GM19463 (cell line): ENCODE measurements around the gene LATS1.
"Not testable (repeated sequence)": the region's sequence is repeated elsewhere in the genome, so short reads cannot be mapped to it uniquely, and the experiment has no call there.

Source experiments
- ATAC-seq: cut with Tn5 transposase; IDR thresholded peaks from one replicate; pipeline ENCODE4 v1.9.1; 2021; ENCODE audit warnings: mild to moderate bottlenecking, moderate library complexity; ENCODE audit not compliant: unreplicated experiment

The LATS1 gene

DNA sequence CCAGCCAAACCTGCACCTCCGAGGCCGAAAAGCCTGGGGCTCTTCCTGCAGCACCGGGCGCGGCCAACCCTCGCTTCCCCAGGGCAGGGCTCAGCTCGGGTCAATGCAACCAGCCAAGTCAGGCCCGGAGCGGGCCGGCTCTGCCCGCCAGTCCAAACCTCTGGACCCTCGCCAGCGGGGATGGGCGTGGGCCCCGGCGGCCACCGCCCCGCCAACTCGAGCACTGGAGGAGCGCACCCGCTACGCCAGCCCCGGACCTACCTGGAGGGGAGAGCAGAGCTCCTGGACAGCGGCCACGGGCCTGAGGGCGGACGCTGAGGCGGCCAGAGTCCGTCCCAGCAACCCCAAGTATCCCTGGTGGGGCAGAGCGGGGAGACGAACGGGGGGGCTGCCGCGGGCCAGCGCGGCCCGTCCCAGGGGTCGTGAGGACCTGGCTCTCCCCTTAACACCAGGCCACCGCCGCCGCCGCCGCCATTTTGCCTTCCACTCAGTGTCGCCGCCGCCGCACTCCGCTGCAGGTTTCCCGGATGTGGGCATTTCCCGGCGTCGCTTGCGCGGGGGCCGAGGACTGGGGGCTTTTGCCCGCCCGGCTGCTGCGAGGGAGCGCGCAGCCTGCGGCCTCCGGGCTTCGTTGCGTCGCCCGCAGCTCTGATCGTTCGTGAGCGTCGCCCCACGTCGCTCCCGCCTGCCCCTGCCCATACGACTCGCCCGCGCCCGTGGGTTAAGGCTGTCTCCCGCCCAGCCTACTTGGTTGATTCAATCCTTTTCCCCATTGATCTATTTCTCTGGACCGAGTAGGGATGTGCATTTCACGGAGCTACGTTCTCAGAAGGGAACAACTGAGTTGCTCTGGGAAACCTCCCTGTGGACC is at the start of gene LATS1:
Gene LATS1, minus strand, starts transcription at position 514 of the 871 bp plus-strand sequence. CDS start 15,975 bp downstream, outside the sequence.
- ATAC-seq, result peak; percentile 91

DNA sequence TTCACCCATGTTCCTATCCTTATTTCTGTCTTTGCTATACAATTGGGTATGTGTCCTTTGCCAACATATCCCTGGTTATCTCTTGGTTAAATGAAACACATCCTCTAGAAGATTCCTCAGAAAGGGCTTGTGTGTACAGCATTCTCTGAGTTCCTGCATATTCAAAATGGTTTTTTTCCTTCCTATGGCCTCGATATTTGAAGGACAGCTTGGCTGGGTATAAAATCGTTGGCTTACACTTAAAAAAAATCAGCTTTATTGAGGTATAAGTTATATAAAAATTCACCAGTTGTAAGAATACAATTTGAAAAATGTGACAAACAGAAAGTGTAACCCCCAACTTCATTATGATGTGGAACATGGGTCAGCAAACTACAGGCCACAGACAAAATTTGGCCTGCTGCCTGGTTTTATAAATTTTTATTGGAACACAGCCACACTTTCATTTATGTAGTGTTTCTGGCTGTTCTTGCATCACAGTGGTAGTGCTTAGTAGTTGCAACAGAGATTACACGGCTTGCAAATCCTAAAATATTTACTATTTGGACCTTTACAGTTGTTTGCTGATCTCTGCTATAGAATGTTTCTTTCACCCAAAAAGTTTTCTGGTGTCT is 48.4 kb upstream of the LATS1 start:
- no peak for ATAC-seq

DNA sequence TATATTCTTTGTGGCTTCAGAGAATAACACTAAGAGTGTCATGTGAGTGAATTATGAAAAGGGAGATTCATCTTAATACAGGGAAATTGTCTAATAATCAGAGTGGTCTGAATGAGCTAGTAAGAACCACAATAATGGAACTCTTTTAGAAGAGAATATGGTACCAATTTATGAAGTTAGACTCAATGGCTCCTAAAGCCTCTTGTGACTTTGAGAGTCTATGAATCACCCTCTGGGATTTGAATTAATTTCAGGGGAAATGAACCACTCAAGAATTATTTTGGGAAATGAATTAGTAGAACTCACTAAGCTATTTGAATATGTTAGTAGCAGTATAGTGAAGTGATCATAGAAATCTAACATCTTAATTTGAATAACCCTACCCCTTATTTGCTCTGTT is 46.0 kb upstream of the LATS1 start:
- no peak for ATAC-seq

DNA sequence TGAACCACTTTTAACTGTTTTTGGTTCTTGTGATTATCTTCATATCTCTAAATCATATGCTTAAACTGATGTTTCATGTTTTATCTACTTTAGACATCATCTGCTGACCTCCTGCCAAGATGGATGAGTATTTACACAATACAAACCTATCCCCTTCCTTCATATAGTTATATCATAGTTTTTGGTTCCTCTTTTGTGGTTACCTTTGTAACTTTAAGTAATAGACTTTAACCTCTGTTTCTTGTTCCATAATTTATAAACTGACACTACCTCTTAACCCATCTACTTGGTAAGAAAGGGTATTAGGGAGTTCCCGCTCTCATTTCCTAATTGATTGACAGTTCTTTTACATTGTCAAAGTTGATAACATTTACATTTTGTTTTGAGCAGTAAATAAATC is 43.5 kb upstream of the LATS1 start:
- ATAC-seq, result peak; percentile 97

DNA sequence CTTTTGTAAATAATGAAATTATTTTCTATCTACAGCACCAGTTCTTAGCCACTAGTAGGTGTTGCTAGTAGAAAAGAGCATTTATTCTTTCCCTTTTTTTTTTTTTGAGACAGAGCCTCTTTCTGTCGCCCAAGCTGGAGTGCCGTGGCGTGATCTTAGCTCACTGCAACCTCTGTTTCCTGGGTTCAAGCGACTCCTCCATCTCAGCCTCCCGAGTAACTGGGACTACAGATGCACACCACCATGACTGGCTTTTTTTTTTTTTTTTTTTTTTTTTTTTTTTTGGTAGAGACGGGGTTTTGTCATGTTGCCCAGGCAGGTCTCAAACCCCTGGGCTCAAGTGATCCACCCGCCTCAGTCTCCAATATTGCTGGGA is 38.3 kb upstream of the LATS1 start:
- no peak for ATAC-seq

DNA sequence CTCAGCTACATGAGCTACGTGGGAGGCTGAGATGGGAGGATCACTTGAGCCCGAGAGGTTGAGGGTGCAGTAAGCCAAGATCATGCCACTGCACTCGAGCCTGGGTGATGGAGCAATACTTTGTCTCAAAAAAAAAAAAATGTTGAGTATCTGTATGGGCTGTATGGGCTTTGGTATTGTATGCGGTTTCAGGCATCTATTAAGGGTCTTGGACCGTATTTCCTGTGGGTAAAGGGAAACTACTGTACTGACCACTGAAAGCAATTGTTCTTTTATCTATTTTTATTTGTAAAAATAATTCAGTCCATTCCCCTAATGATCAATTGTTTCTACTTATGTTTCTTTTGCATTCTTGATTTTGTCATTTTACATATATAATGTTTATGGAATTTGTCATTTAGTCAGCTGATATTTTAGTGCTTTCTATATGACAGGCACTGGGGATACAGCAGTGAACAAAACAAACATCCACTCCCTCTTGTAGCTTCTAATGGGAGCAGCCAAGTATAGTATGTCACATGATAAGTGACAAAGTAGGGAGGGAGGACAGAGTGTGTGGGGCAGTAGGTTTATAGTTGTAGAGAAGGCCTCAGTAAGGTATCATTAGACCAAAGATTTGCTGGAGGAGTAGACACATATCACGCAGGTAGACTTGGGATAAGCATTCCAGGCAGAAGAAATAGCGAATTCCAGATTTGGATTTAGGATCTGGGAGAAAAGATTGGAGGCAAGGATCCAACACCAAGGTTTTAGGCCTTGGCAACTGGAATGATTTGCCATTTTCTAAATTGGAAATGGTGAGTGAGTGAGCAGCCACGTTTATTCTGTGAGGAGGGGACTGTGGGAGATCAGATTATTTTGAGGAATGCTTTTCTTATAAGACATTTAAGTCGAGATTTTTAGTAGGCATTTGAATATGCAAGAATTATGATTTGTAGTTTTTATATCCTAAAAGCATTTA is 37.7 kb upstream of the LATS1 start:
- peak; percentile 84 for ATAC-seq

DNA sequence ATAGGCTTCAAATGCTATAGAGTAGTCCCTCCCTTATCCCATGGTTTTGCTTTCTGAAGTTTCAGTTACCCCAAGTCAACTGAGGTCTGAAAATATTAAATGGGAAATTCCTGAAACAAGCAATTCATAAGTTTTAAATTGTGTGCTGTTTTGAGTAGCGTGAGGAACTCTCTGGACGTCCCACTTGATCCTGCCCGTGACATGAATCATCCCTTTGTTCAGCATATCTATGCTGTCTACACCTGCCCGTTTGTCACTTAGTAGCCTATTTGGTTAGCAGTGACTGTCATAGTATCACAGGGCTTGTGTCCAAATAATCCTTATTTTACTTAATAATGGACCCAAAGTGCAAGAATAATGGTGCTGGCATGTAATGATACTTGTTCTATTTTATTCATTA is 36.6 kb upstream of the LATS1 start:
- ATAC-seq, result no peak

DNA sequence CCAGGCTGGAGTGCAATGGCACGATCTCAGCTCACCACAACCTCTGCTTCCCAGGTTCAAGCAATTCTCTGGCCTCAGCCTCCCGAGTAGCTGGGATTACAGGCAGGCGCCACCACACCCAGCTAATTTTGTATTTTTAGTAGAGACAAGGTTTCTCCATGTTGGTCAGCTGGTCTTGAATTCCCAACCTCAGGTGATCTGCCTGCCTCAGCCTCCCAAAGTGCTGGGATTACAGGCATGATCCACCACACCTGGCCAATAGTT is 35.4 kb upstream of the LATS1 start:
- ATAC-seq, result not testable (repeated sequence)

DNA sequence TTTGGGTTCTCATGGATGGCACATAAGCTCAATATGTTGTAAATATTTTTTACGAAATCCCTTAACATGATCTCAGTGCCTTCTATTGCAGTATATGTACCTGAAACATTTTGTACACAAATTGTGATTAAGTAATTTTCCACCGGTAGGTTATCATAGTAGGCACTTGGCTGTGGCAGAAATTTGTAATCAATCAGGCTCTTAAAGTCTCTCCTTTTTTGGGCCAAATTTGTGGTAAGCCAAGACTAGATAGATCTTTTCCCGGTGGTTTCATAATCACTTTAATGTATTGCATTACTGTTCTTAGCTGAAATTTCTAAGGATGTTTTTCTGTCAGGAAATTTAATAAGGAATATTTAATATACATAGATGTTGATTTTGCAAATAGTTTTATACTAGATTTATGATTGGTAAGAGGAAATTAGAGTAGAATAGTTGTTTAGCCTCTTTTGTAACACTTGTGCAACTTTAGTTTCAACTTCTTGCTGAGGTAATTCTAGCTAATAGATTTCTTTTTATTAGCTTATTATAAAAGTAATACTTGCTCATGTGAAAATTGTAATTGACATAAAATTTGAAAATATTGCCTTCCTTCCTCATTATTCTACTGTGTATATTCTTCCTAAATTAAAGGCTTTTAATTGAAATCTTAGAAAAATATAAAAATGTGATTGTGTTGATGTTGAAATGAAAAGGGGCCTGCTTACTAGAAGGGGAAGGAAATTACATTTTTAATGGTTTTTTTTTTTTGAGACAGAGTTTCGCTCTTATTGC is 34.9 kb upstream of the LATS1 start:
- ATAC-seq, result no peak

DNA sequence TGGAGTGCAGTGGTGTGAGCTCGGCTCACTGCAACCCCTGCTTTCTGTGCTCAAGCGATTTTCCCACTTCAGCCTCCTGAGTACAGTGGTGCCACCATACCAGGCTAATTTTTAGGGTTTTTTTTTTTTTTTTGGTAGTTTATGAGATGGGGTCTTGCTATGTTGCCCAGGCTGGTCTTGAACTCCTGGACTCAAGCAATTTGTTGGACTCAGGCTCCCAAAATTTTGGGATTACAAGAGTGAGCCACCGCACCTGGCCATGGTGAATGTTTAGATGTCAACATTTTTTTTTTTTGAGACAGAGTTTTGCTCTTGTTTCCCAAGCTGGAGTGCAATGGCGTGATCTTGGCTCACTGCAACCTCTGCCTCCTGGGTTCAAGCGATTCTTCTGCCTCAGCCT is 34.0 kb upstream of the LATS1 start:
- not testable (repeated sequence) for ATAC-seq

DNA sequence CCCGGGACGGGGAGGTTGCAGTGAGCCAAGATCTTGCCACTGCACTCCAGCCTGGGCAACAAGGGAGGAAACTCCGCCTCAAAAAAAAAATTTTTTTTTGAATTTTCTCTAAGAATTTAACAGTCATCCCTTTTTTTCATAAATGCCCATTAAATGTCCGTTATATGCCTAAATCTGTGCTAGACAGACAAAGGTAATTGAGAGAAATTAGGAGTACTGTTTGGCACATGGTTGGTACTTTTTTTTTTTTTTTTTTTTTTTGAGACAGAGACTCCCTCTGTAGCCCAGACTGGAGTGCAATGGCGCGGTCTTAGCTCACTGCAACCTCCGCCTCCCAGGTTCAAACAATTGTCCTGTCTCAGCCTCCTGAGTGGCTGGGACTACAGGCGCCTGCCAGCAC is 33.3 kb upstream of the LATS1 start:
- no peak for ATAC-seq

DNA sequence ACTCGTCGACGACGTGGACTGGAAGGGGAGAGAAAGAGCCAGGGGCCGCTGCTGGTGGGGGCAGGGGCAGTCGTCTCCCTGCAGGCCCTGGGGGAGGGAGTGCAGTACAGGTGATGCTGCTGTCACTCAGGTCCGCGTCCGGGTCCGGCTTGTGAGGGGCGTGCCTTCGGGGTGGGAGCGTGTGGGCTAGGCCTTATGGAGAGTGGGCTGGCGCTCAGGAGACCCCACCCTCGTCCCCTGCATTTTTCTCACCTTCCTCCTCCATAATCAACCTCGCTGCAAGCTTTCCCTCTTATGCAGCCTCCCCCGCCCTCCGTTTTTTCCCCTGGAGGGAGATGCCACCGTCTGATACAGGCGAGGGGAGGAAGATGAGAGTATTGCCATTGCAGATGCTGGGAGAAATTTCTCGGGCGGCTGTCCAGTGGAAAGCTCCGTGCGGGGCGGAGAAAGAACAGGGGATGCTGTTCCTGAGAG is 32.3 kb upstream of the LATS1 start:
- ATAC-seq, result peak; percentile 38

DNA sequence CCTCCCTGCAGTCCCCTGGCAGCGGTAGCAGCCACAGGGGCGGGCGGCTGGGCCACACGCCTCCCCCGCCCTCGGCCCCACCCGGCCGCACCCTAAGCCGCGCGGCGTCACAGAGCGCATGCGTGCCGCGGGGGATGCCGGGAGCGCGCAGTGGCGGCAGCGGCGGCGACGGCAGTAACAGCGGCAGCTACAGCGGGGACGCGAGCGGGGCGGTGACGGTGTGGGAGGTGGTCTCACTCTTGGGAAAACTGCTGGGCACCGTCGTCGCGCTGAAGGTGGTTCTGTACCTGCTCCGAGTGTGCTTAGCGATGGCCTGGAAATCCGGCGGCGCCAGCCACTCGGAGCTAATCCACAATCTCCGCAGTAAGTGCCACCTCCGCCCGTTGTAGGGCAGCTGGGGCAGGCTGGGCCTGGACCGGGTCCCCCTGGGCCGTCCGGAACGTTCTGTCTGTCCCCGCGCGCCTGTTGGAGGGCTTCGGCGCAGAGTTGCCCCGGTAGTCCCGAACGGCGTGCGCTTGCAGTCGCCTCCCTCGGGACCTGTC is 31.8 kb upstream of the LATS1 start, which contains the start of gene PCMT1:
Gene PCMT1, plus strand, starts transcription at position 148 of the 542 bp plus-strand sequence. Its CDS starts 161 bp downstream, at position 309.
- ATAC-seq, result peak; percentile 87

DNA sequence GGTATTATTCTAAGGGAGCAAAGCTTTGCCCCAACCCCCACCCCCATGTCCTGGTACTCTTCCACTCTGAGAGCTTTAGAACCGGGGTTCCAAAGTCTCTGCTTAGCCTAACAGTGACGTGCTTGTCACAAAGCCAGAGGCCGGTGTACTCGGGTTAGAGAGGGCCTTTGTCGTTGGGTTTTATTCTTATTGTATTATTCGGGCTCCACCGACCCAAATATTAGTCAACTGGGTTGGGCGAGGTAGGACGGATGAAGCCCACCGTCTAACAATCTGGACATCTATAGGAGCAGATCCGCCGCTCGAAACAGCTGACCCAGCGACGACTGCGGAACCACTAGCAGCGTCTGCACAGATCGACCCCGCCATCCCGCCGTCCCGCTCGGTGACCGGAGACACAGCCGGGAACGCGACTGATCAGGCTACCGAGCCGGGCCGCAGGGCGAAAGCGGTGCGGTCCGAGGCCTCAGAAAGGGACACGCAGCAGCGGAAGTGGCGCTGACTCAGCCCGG is 31.2 kb upstream of the LATS1 start:
- not testable (repeated sequence) for ATAC-seq

DNA sequence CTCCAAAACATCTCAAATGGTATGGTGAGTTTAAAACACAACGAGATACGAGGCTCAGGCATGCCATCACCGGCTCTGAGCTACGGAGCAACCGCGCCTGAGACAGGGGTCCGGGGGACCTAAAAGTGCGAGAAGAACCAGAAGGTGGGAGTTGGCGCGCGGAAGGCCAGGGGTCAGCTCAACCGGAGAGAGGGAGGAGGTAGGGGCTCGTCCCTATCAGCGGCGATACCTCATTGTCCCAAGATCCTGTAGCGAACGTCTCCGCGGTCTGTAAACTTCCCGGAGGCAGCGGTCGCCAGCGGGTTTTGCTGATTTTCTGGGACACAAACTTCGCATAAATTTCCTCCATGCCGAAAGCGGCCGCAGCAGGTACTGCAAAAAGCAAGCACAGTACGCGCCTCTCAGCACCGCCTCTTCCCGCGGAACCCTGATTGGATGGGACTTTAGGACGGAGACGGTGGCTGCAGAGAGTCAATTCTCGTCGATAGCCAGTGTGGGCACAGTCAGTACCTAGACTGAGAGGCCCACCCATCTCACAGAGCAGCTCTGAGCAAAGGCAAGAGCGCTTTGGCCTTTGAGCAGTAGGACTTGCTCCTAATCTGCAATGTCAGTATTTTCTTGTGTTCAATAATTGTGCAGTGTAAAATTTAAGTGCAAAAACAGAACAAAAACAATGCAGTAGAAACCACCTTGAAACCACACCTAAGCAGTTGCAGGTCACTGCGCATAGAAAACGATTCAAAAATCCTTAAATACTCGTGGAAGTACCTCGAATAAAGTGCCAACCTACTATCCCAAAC is 28.4 kb upstream of the LATS1 start, which contains the start of gene NUP43:
Gene NUP43, minus strand, starts transcription at position 383 of the 800 bp plus-strand sequence. Its CDS starts 34 bp downstream, at position 349.
- ATAC-seq, result peak; percentile 48

DNA sequence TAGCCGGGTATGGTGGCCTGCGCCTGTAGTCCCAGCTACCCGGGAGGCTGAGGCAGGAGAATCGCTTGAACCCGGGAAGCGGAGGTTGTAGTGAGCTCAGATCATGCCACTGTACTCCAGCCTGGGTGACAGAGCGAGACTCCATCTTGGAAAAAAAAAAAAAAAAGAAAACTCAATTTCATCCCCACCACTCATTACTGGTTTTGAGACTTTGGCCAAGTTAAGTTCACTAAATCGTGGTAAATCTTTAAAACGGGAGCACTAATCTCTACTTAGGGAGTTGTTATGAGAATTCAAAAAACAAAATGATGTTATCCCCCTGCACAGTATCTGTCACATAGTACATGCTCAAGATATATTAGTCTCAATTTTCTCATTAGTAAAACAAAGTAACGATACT is 27.4 kb upstream of the LATS1 start:
- not testable (repeated sequence) for ATAC-seq

DNA sequence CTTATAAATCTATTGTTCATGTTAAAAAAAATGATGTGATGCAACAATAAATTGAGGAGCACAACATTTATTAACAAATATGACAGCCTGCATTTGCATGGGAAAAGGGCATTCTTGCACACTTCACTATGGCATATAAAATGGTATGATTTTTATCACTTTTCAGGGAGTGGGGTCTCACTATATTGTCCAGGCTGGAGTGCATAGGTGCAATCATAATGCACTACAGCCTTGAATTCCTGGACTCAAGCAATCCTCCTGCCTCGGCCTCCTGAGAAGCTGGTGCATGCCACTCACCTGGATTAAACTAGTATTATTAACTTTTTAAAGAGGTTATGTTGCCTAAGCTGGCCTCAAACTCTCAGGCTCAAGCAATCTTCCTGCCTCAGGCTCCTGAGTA is 17.0 kb upstream of the LATS1 start:
- ATAC-seq, result no peak

DNA sequence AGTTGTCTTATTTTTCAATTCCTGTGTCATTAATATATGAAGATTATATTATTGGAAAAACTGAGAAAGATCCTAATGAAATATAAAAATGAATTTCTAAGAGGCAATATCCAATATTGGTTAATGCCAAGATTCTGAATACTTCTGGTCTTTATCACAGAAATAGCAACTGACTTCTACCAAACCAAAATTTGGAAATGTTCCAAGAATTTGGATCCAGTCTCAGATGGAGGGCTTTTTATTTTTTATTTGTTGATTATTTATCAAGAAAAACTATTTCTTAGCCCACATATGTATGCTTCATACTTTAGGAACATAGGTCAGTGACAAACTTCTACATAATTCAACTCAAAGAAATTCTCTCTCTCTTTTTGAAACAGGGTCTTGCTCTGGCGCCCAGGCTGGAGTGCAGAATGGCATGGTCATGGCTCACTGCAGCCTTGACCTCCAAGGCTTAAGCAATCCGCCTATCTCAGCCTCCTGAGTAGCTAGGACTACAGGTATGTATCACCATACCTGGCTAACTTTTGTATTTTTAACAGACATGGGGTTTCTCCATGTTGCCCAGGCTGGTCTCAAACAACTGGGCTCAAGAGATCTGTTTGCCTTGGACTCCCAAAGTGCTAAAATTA is 15.3 kb upstream of the LATS1 start:
- no peak for ATAC-seq

DNA sequence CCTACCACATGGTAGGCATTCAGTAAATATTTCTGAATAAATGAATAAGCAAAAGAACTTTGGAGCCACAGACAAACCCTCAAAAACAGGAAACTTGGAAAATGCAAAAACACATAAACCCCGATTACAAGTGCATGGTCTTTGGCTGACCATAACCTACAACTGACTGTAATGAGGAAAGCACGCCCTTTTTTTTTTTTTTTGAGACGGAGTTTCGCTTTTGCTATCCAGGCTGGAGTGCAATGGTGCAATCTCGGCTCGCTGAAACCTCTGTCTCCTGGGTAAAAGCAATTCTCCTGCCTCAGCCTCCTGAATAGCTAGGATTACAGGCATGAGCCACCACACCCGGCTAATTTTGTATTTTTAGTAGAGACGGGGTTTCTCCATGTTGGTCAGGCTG is 11.9 kb upstream of the LATS1 start:
- no peak for ATAC-seq
